ENCODE measurements around the gene PTCRA.

DNA sequence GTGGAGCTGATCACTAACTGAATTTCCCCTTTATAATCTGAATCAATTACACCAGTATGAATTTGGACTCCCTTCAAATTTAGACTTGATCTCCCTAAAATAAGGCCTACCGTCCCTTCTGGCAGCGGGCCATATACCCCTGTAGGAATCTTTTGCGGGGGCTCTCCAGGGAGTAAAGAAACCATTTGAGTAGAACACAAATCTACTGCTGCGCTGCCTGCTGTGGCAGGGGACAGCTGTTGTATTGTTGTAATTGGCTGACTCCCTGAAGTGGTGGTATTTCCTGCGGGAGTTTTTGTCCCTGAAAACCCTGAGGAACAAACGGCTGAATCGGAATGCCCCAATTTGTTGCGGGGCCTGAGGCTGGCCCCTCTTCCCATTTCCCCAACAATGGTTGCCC is 16.0 kb upstream of the PTCRA start:
- no peak for TF ChIP-seq CTCF (IDR thresholded peaks at IDR 0.05)
- TF ChIP-seq POLR2AphosphoS5 (IDR thresholded peaks at IDR 0.05; ENCODE audit: low read depth, low read length) = no peak
- TF ChIP-seq REST (IDR thresholded peaks at IDR 0.05; ENCODE audit: insufficient read depth in 1 of 2, low read depth in 2 of 2, low read length in 1 of 2) = no peak
- TF ChIP-seq SIN3A (IDR thresholded peaks at IDR 0.05; ENCODE audit: borderline replicate concordance, insufficient read depth, low read depth, low read length) = no peak
- no peak for TF ChIP-seq TCF7L2 (IDR thresholded peaks at IDR 0.05; ENCODE audit: low read depth, low read length)
